HepG2 (cell line): Measurements from ENCODE around the gene PARN. TPM values are rescaled to one million over a fixed set of nuclear protein-coding genes. Genes with fewer than 3 reads are reported as not detected.

ENCODE experiments used
- AGO2 ChIP-seq: fragments of 200-400 bp; formaldehyde crosslinking; optimal IDR thresholded peaks from 2 replicates; pipeline ENCODE3; 2017; ENCODE audit warnings: mild to moderate bottlenecking, low read depth, low read length, moderate library complexity
- CERS6 ChIP-seq: sonication (generic); formaldehyde crosslinking; IDR thresholded peaks from 2 replicates; pipeline ENCODE4 v1.5.0; 2020; ENCODE audit warnings: missing genetic modification reagents
- HNF4A ChIP-seq: sonication (generic); formaldehyde crosslinking; IDR thresholded peaks from 2 replicates; pipeline ENCODE4 v1.4.0; 2020; ENCODE audit warnings: missing genetic modification reagents
- HOXA3 ChIP-seq: sonication (generic); formaldehyde crosslinking; IDR thresholded peaks from 2 replicates; pipeline ENCODE4 v1.5.0; 2020; ENCODE audit warnings: missing genetic modification reagents
- MLLT10 ChIP-seq: sonication (generic); formaldehyde crosslinking; IDR thresholded peaks from 2 replicates; pipeline ENCODE4 v1.4.0; 2020; ENCODE audit warnings: missing genetic modification reagents
- NFYB ChIP-seq: sonication (generic); formaldehyde crosslinking; IDR thresholded peaks from 2 replicates; pipeline ENCODE4 v1.4.0; 2020; ENCODE audit warnings: missing genetic modification reagents
- RARA ChIP-seq: IDR thresholded peaks from 2 replicates; pipeline ENCODE4 v1.6.1; 2016; ENCODE audit warnings: missing genetic modification reagents, missing compliant biosample characterization
- ZEB1 ChIP-seq: IDR thresholded peaks from 2 replicates; pipeline ENCODE4 v1.6.1; 2012; ENCODE audit warnings: mild to moderate bottlenecking, low read depth, inconsistent platforms; ENCODE audit not compliant: insufficient replicate concordance
- ZFP36 ChIP-seq: fragments of 150-350 bp; IDR thresholded peaks from 2 replicates; pipeline ENCODE4 v1.6.1; 2018; ENCODE audit warnings: borderline replicate concordance, low read length, low read depth; ENCODE audit not compliant: partially characterized antibody
- ZFP36L2 ChIP-seq: sonication (generic); formaldehyde crosslinking; IDR thresholded peaks from 2 replicates; pipeline ENCODE4 v1.4.0; 2020; ENCODE audit warnings: missing genetic modification reagents
- ZFX ChIP-seq: sonication (generic); formaldehyde crosslinking; IDR thresholded peaks from 2 replicates; pipeline ENCODE4 v1.4.0; 2020; ENCODE audit warnings: mild to moderate bottlenecking, low read depth, missing genetic modification reagents, moderate library complexity
- ZNF333 ChIP-seq: sonication (generic); formaldehyde crosslinking; IDR thresholded peaks from 2 replicates; pipeline ENCODE4 v1.4.0; 2020; ENCODE audit warnings: mild to moderate bottlenecking, missing genetic modification reagents, borderline replicate concordance
- ZNF768 ChIP-seq: sonication (generic); formaldehyde crosslinking; IDR thresholded peaks from 2 replicates; pipeline ENCODE4 v1.4.0; 2020; ENCODE audit warnings: missing genetic modification reagents
- polyA plus RNA-seq, 8 experiments: library from polyadenylated mRNA; depleted of rRNA in 3 of 8; stranded (reverse) in 7 of 8; unstranded in 1 of 8; fragments of >200 nt; fragmentation: Illumina TruSeq in 4 of 8; extraction: Trizol in 4 of 8; gene quantifications; 2 replicates each; pipeline versions ENCODE4 v1.2.1 to v1.2.3, GENCODE V29; 2011 to 2016; ENCODE audit warnings: low read depth in 4 of 8, missing spikeins in 1 of 8, mixed read lengths in 1 of 8; ENCODE audit not compliant: insufficient read depth in 1 of 8
- total RNA-seq, 5 experiments: library from RNA; depleted of rRNA; stranded (reverse); fragments of >200 nt; fragmentation: Illumina TruSeq; extraction: Trizol; gene quantifications; 2 replicates each; pipeline ENCODE4 v1.2.3, GENCODE V29; 2016; ENCODE audit warnings: low read depth in 1 of 5
- TF ChIP-seq, protein P1 (sequence below): sonication (generic); formaldehyde crosslinking; IDR thresholded peaks from 2 replicates; pipeline ENCODE4 v1.8.0; 2022; ENCODE audit warnings: missing genetic modification reagents, mild to moderate bottlenecking, borderline replicate concordance
- TF ChIP-seq, protein P2 (sequence below): sonication (generic); formaldehyde crosslinking; IDR thresholded peaks from 2 replicates; pipeline ENCODE4 v1.5.1; 2020; ENCODE audit warnings: missing genetic modification reagents, mild to moderate bottlenecking, borderline replicate concordance
- TF ChIP-seq, protein P3 (sequence below): IDR thresholded peaks from 2 replicates; pipeline ENCODE4 v1.6.1; 2016; ENCODE audit warnings: mild to moderate bottlenecking, missing biosample characterization, missing genetic modification reagents
- TF ChIP-seq, protein P4 (sequence below): sonication (generic); formaldehyde crosslinking; IDR thresholded peaks from 2 replicates; pipeline ENCODE4 v1.4.0; 2020; ENCODE audit warnings: mild to moderate bottlenecking, missing genetic modification reagents

The PARN gene
- total and polyA plus RNA-seq, 2 of the 13 experiments (the other 11 are each of a cell fraction or from before 2014, with no cell fraction given), result 13.3 to 47.6 TPM

GRCh38 chr16:14497245-14498082 lies 132.6 kb downstream of the PARN start (continued):
- TF ChIP-seq, protein P1, sequence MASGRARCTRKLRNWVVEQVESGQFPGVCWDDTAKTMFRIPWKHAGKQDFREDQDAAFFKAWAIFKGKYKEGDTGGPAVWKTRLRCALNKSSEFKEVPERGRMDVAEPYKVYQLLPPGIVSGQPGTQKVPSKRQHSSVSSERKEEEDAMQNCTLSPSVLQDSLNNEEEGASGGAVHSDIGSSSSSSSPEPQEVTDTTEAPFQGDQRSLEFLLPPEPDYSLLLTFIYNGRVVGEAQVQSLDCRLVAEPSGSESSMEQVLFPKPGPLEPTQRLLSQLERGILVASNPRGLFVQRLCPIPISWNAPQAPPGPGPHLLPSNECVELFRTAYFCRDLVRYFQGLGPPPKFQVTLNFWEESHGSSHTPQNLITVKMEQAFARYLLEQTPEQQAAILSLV (CRISPR knock-in tag), result peak; percentile 48; the same call in 1 of the 2 replicates
- TF ChIP-seq ZNF333 (no peak), AGO2 (no peak), ZEB1 (no peak), ZNF768 (CRISPR knock-in tag) (no peak), ZFP36L2 (no peak), RARA (peak; percentile 67), HOXA3 (CRISPR knock-in tag) (peak; percentile 22), NFYB (no peak), HNF4A (CRISPR knock-in tag) (peak; percentile 50), MLLT10 (no peak), ZFX (CRISPR knock-in tag) (peak; percentile 13; the same call in 1 of the 2 replicates), CERS6 (CRISPR knock-in tag) (no peak), ZFP36 (no peak)
- TF ChIP-seq, protein P2, sequence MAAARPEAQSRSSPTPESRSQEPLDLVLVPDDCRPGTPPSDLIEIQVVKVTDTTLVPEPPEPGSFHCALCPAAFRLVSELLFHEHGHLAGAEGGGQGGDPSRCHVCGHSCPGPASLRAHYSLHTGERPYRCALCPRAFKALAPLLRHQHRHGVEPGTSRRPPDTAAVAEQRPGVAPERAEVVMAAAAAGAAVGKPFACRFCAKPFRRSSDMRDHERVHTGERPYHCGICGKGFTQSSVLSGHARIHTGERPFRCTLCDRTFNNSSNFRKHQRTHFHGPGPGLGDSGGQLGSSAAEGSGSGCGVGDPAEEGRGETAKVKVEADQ (CRISPR knock-in tag), result no peak
- TF ChIP-seq, protein P3, sequence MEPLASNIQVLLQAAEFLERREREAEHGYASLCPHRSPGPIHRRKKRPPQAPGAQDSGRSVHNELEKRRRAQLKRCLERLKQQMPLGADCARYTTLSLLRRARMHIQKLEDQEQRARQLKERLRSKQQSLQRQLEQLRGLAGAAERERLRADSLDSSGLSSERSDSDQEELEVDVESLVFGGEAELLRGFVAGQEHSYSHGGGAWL (CRISPR knock-in tag), result peak; percentile 43; the same call in 1 of the 2 replicates
- TF ChIP-seq, protein P4, sequence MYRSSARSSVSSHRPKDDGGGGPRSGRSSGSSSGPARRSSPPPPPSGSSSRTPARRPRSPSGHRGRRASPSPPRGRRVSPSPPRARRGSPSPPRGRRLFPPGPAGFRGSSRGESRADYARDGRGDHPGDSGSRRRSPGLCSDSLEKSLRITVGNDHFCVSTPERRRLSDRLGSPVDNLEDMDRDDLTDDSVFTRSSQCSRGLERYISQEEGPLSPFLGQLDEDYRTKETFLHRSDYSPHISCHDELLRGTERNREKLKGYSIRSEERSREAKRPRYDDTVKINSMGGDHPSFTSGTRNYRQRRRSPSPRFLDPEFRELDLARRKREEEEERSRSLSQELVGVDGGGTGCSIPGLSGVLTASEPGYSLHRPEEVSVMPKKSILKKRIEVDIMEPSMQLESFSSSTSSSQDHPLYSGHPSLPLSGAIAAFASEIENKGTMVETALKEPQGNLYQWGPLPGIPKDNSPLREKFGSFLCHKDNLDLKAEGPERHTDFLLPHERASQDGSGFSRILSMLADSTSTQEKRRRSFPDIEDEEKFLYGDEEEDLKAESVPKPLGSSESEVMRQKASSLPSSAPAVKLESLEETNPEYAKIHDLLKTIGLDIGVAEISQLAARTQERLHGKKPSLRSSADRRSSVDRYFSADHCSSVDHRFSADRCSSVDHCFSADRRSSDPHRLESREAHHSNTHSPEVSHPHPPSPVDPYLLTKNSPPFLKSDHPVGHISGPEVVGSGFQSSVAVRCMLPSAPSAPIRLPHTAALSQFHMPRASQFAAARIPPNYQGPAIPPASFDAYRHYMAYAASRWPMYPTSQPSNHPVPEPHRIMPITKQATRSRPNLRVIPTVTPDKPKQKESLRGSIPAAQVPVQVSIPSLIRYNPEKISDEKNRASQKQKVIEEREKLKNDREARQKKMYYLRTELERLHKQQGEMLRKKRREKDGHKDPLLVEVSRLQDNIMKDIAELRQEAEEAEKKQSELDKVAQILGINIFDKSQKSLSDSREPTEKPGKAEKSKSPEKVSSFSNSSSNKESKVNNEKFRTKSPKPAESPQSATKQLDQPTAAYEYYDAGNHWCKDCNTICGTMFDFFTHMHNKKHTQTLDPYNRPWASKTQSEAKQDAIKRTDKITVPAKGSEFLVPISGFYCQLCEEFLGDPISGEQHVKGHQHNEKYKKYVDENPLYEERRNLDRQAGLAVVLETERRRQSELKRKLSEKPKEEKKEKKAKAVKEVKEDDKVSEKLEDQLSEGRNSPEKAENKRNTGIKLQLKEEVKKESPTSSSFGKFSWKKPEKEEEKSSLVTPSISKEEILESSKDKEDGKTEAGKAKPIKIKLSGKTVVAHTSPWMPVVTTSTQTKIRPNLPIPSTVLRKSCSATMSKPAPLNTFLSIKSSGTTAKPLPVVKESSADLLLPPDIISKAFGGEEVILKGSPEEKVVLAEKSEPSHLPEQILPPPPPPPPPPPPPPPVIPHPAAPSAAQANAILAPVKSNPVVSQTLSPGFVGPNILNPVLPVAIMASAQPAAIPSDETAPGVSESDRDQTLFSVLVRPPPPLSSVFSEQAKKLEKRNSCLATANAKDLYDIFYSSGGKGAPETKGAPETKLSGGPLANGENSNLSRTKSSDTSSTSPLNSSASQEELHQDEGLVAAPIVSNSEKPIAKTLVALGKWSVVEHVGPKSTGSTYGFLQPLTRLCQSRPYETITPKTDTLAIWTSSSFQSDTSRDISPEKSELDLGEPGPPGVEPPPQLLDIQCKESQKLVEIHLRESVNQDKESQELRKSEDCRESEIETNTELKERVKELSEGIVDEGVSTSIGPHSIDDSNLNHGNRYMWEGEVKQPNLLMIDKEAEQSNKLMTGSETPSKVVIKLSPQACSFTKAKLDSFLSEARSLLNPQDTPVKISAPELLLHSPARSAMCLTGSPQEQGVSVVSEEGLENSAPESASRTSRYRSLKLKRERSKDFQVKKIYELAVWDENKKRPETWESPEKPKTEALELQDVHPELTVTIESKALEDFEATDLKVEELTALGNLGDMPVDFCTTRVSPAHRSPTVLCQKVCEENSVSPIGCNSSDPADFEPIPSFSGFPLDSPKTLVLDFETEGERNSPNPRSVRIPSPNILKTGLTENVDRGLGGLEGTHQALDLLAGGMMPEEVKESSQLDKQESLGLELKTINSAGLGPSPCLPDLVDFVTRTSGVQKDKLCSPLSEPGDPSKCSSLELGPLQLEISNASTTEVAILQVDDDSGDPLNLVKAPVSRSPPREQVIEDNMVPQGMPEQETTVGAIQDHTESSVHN (CRISPR knock-in tag), result 0 out of 2 replicates have a peak, but pooled peaks have one; percentile 36
